Neural cell (in vitro differentiated cells): Measurements from ENCODE around the gene MAPK14.

Experiments used
- POLR2AphosphoS5 ChIP-seq: IDR thresholded peaks from 2 replicates; pipeline ENCODE4 v1.6.1; 2012
- TF ChIP-seq, protein P1 (sequence below): fragments of 450-650 bp; IDR thresholded peaks from 2 replicates; pipeline ENCODE4 v1.5.1; 2014; ENCODE audit warnings: antibody characterized with exemption, mild to moderate bottlenecking, moderate library complexity; ENCODE audit not compliant: poor library complexity, severe bottlenecking

DNA sequence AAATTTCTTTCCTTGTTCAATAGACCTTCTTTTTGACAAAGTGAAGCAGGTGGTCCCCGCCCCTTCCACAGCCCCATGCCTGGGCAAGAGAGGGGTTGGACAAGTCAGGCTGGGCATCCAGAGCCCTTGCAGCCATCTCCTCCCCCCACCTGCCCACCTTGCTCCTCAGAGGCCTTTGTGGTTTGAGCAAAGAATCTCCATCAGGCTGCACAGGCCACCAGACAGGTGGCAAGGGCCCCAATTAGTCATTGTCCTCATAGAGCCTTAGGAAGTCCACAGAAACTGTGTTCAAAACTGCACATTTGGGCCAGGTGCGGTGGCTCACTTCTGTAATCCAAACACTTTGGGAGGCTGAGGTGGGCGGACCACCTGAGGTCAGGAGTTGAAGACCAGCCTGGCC lies 101.2 kb downstream of the MAPK14 start:
- no peak for TF ChIP-seq POLR2AphosphoS5
- TF ChIP-seq, protein P1, sequence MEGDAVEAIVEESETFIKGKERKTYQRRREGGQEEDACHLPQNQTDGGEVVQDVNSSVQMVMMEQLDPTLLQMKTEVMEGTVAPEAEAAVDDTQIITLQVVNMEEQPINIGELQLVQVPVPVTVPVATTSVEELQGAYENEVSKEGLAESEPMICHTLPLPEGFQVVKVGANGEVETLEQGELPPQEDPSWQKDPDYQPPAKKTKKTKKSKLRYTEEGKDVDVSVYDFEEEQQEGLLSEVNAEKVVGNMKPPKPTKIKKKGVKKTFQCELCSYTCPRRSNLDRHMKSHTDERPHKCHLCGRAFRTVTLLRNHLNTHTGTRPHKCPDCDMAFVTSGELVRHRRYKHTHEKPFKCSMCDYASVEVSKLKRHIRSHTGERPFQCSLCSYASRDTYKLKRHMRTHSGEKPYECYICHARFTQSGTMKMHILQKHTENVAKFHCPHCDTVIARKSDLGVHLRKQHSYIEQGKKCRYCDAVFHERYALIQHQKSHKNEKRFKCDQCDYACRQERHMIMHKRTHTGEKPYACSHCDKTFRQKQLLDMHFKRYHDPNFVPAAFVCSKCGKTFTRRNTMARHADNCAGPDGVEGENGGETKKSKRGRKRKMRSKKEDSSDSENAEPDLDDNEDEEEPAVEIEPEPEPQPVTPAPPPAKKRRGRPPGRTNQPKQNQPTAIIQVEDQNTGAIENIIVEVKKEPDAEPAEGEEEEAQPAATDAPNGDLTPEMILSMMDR, result no peak
